ENCODE data around the gene C1orf21.

The C1orf21 gene

GRCh38 chr1:184502161-184502560 lies 115.3 kb downstream of the C1orf21 start:
- intact Hi-C loops (cut with DNase I): no loop called here
- no peak for DNase-seq

GRCh38 chr1:184503221-184503749 lies 116.5 kb downstream of the C1orf21 start:
- intact Hi-C loops (cut with DNase I): no loop called here
- DNase-seq: no peak

GRCh38 chr1:184504040-184504954 lies 117.5 kb downstream of the C1orf21 start:
- intact Hi-C loops (cut with DNase I): no loop called here
- DNase-seq: no peak

GRCh38 chr1:184504955-184505338 lies 118.1 kb downstream of the C1orf21 start:
- intact Hi-C loops (cut with DNase I): no loop called here

GRCh38 chr1:184506481-184506880 lies 119.7 kb downstream of the C1orf21 start:
- intact Hi-C loops (cut with DNase I): no loop called here
- no peak for DNase-seq

More at GRCh38 chr1:184504955-184505338, 118.1 kb downstream of the C1orf21 start:
- DNase-seq: no peak

GRCh38 chr1:184507165-184507564 lies 120.3 kb downstream of the C1orf21 start:
- no peak for DNase-seq
- intact Hi-C loops (cut with DNase I): no loop called here

- intact Hi-C loops (cut with DNase I): no loop called here
- DNase-seq: no peak
Measured at GRCh38 chr1:184507604-184508280, 120.9 kb downstream of the C1orf21 start.

- DNase-seq: no peak
- intact Hi-C loops (cut with DNase I): no loop called here
Measured at GRCh38 chr1:184509105-184509504, 122.3 kb downstream of the C1orf21 start.

GRCh38 chr1:184510110-184510509 lies 123.3 kb downstream of the C1orf21 start:
- intact Hi-C loops (cut with DNase I): no loop called here

GRCh38 chr1:184512724-184513123 lies 125.9 kb downstream of the C1orf21 start:
- intact Hi-C loops (cut with DNase I): no loop called here
- DNase-seq: no peak

More at GRCh38 chr1:184510110-184510509, 123.3 kb downstream of the C1orf21 start:
- DNase-seq: no peak

- DNase-seq: no peak
- intact Hi-C loops (cut with DNase I): no loop called here
Measured at GRCh38 chr1:184513421-184513820, 126.6 kb downstream of the C1orf21 start.

- peak in 1 of 42 donors; percentile 46 for DNase-seq
- intact Hi-C loops (cut with DNase I): no loop called here
Measured at GRCh38 chr1:184513966-184514365, 127.1 kb downstream of the C1orf21 start.

GRCh38 chr1:184514447-184514846 lies 127.6 kb downstream of the C1orf21 start:
- no peak for DNase-seq
- intact Hi-C loops (cut with DNase I): no loop called here

GRCh38 chr1:184517130-184517529 lies 130.3 kb downstream of the C1orf21 start:
- intact Hi-C loops (cut with DNase I): no loop called here
- no peak for DNase-seq

- DNase-seq: no peak
- intact Hi-C loops (cut with DNase I): no loop called here
Measured at GRCh38 chr1:184518736-184519357, 132.0 kb downstream of the C1orf21 start.

- no peak for DNase-seq
- intact Hi-C loops (cut with DNase I): no loop called here
Measured at GRCh38 chr1:184520336-184520735, 133.5 kb downstream of the C1orf21 start.

- intact Hi-C loops (cut with DNase I): no loop called here
- no peak for DNase-seq
Measured at GRCh38 chr1:184524248-184524647, 137.4 kb downstream of the C1orf21 start.

- intact Hi-C loops (cut with DNase I): no loop called here
- no peak for DNase-seq
Measured at GRCh38 chr1:184527402-184527801, 140.6 kb downstream of the C1orf21 start.

GRCh38 chr1:184530226-184530625 lies 143.4 kb downstream of the C1orf21 start:
- intact Hi-C loops (cut with DNase I): no loop called here
- DNase-seq: no peak

- intact Hi-C loops (cut with DNase I): no loop called here
- no peak for DNase-seq
Measured at GRCh38 chr1:184531296-184531695, 144.5 kb downstream of the C1orf21 start.

Data from head of caudate nucleus (tissue), 42 donors.